GM12891 (cell line): Measurements from ENCODE around the gene KCNJ4.

Source experiments
- PAX5 ChIP-seq: IDR thresholded peaks from 2 replicates; pipeline ENCODE4 v1.6.1; 2011; ENCODE audit warnings: low read length, moderate library complexity, mild to moderate bottlenecking; ENCODE audit not compliant: insufficient read depth, severe bottlenecking
- POLR2A ChIP-seq: IDR thresholded peaks from 2 replicates; pipeline ENCODE4 v1.6.1; 2011; ENCODE audit warnings: low read depth, low read length, control low read depth
- POLR2AphosphoS5 ChIP-seq: IDR thresholded peaks from 2 replicates; pipeline ENCODE4 v1.6.1; 2011; ENCODE audit warnings: low read depth, low read length, control low read depth
- SPI1 ChIP-seq: IDR thresholded peaks from 2 replicates; pipeline ENCODE4 v1.6.1; 2011; ENCODE audit warnings: low read depth, low read length, control low read depth
- TAF1 ChIP-seq: IDR thresholded peaks from 2 replicates; pipeline ENCODE4 v1.6.1; 2011; ENCODE audit warnings: low read depth, low read length, control low read depth

DNA sequence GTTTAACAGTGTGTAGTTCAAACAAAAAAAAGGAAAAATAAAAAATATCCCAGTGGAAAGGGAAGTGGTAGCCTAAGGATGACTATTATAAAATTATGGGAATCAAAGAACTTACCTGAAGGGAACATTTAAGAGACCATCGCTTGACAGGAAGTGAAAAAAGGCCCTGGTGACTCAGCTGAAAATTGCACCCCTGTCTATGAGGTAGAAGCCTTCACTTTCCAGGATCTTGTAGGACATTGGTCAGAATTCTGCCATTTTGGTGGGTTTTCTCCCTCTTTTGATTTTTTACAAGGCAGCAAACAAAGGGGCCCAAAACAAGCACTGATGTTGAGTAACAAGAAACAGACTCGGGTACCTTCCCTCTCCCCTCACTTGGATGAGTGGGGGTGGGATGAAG lies 35.5 kb upstream of the KCNJ4 start:
- no peak for TF ChIP-seq POLR2AphosphoS5
- no peak for TF ChIP-seq TAF1
- peak; percentile 24; the same call in 1 of the 2 replicates for TF ChIP-seq POLR2A
- no peak for TF ChIP-seq PAX5
- peak; percentile 55 for TF ChIP-seq SPI1
